ENCODE measurements around the gene ITGA6.

Gene ITGA6

GRCh38 chr2:172437419-172438341 lies 10.3 kb downstream of the ITGA6 start:
- H3K27me3 Mint-ChIP-seq = no peaks in the 10 kb centered on the region
- DNase-seq (ENCODE audit: low spot score in 2 of 2) (no peak), ATAC-seq (replicated peaks; ENCODE audit: extremely low read depth, poor library complexity, severe bottlenecking) (peak; percentile 38)
- H3K4me1 Mint-ChIP-seq = peaks cover 58% of the 10 kb centered on the region
- no peaks in the 10 kb centered on the region for H3K9me3 Mint-ChIP-seq
- H3K36me3 Mint-ChIP-seq (ENCODE audit: insufficient read depth) = peaks cover 7% of the 10 kb centered on the region
- no peak overlapping the region for H3K27ac Mint-ChIP-seq (ENCODE audit: low read depth)
- no peak overlapping the region for H3K4me3 Mint-ChIP-seq

- Mint-ChIP-seq H3K9me3 (no peaks in the 10 kb centered on the region), H3K4me1 (peaks cover 54% of the 10 kb centered on the region), H3K27ac (ENCODE audit: low read depth) (no peak overlapping the region), H3K4me3 (no peak overlapping the region), H3K27me3 (no peaks in the 10 kb centered on the region), H3K36me3 (ENCODE audit: insufficient read depth) (peaks cover 9% of the 10 kb centered on the region)
- ATAC-seq (replicated peaks; ENCODE audit: extremely low read depth, poor library complexity, severe bottlenecking) (no peak), DNase-seq (ENCODE audit: low spot score in 2 of 2) (no peak)
Observed at GRCh38 chr2:172438741-172439508, 11.5 kb downstream of the ITGA6 start.

GRCh38 chr2:172439509-172439860 lies 12.1 kb downstream of the ITGA6 start:
- H3K27me3 Mint-ChIP-seq = no peaks in the 10 kb centered on the region
- H3K4me3 Mint-ChIP-seq = no peak overlapping the region
- ATAC-seq (replicated peaks; ENCODE audit: extremely low read depth, poor library complexity, severe bottlenecking) (no peak), DNase-seq (ENCODE audit: low spot score in 2 of 2) (no peak)
- no peak overlapping the region for H3K27ac Mint-ChIP-seq (ENCODE audit: low read depth)
- H3K4me1 Mint-ChIP-seq = peaks cover 50% of the 10 kb centered on the region
- peaks cover 13% of the 10 kb centered on the region for H3K36me3 Mint-ChIP-seq (ENCODE audit: insufficient read depth)
- H3K9me3 Mint-ChIP-seq = no peaks in the 10 kb centered on the region

GRCh38 chr2:172439911-172440310 lies 12.5 kb downstream of the ITGA6 start:
- Mint-ChIP-seq H3K36me3 (ENCODE audit: insufficient read depth) (peaks cover 12% of the 10 kb centered on the region), H3K4me3 (no peak overlapping the region), H3K4me1 (peaks cover 46% of the 10 kb centered on the region), H3K27ac (ENCODE audit: low read depth) (no peak overlapping the region), H3K27me3 (no peaks in the 10 kb centered on the region), H3K9me3 (no peaks in the 10 kb centered on the region)
- ATAC-seq (replicated peaks; ENCODE audit: extremely low read depth, poor library complexity, severe bottlenecking) (no peak), DNase-seq (ENCODE audit: low spot score in 2 of 2) (no peak)

- Mint-ChIP-seq H3K36me3 (ENCODE audit: insufficient read depth) (peaks cover 12% of the 10 kb centered on the region), H3K4me1 (peaks cover 42% of the 10 kb centered on the region), H3K27me3 (no peaks in the 10 kb centered on the region), H3K27ac (ENCODE audit: low read depth) (no peak overlapping the region), H3K4me3 (peak overlapping the region; percentile 16), H3K9me3 (no peaks in the 10 kb centered on the region)
- DNase-seq (ENCODE audit: low spot score in 2 of 2) (no peak), ATAC-seq (replicated peaks; ENCODE audit: extremely low read depth, poor library complexity, severe bottlenecking) (no peak)
Observed at GRCh38 chr2:172440795-172441194, 13.4 kb downstream of the ITGA6 start.

- DNase-seq (ENCODE audit: low spot score in 2 of 2) = no peak
- Mint-ChIP-seq H3K27ac (ENCODE audit: low read depth) (peak overlapping the region; percentile 17), H3K9me3 (no peaks in the 10 kb centered on the region), H3K4me3 (peak overlapping the region; percentile 50), H3K27me3 (no peaks in the 10 kb centered on the region), H3K36me3 (ENCODE audit: insufficient read depth) (peaks cover 10% of the 10 kb centered on the region), H3K4me1 (peaks cover 38% of the 10 kb centered on the region)
- ATAC-seq (replicated peaks; ENCODE audit: extremely low read depth, poor library complexity, severe bottlenecking) = no peak
Observed at GRCh38 chr2:172442072-172442895, 14.9 kb downstream of the ITGA6 start.

GRCh38 chr2:172445851-172446250 lies 18.5 kb downstream of the ITGA6 start:
- H3K4me3 Mint-ChIP-seq = no peak overlapping the region
- no peaks in the 10 kb centered on the region for H3K9me3 Mint-ChIP-seq
- no peaks in the 10 kb centered on the region for H3K27me3 Mint-ChIP-seq
- no peak overlapping the region for H3K27ac Mint-ChIP-seq (ENCODE audit: low read depth)
- peaks cover 18% of the 10 kb centered on the region for H3K36me3 Mint-ChIP-seq (ENCODE audit: insufficient read depth)
- H3K4me1 Mint-ChIP-seq = peaks cover 60% of the 10 kb centered on the region
- no peak for DNase-seq (ENCODE audit: low spot score in 2 of 2)
- ATAC-seq (replicated peaks; ENCODE audit: extremely low read depth, poor library complexity, severe bottlenecking) = no peak

- Mint-ChIP-seq H3K36me3 (ENCODE audit: insufficient read depth) (peaks cover 16% of the 10 kb centered on the region), H3K4me3 (no peak overlapping the region), H3K27me3 (no peaks in the 10 kb centered on the region), H3K9me3 (no peaks in the 10 kb centered on the region), H3K4me1 (peaks cover 61% of the 10 kb centered on the region), H3K27ac (ENCODE audit: low read depth) (no peak overlapping the region)
- ATAC-seq (replicated peaks; ENCODE audit: extremely low read depth, poor library complexity, severe bottlenecking) (peak; percentile 49), DNase-seq (ENCODE audit: low spot score in 2 of 2) (no peak)
Observed at GRCh38 chr2:172446474-172447063, 19.2 kb downstream of the ITGA6 start.

- H3K4me3 Mint-ChIP-seq = no peak overlapping the region
- H3K27me3 Mint-ChIP-seq = no peaks in the 10 kb centered on the region
- no peak for ATAC-seq (replicated peaks; ENCODE audit: extremely low read depth, poor library complexity, severe bottlenecking)
Observed at GRCh38 chr2:172447811-172448493, 20.6 kb downstream of the ITGA6 start.

GRCh38 chr2:172448544-172449267 lies 21.3 kb downstream of the ITGA6 start:
- DNase-seq (ENCODE audit: low spot score in 2 of 2) (no peak), ATAC-seq (replicated peaks; ENCODE audit: extremely low read depth, poor library complexity, severe bottlenecking) (no peak)
- Mint-ChIP-seq H3K4me3 (no peak overlapping the region), H3K27ac (ENCODE audit: low read depth) (peak overlapping the region; percentile 7), H3K27me3 (no peaks in the 10 kb centered on the region), H3K36me3 (ENCODE audit: insufficient read depth) (peaks cover 18% of the 10 kb centered on the region), H3K9me3 (no peaks in the 10 kb centered on the region), H3K4me1 (peaks cover 54% of the 10 kb centered on the region)

More at GRCh38 chr2:172447811-172448493, 20.6 kb downstream of the ITGA6 start:
- H3K27ac Mint-ChIP-seq (ENCODE audit: low read depth) = no peak overlapping the region
- peaks cover 57% of the 10 kb centered on the region for H3K4me1 Mint-ChIP-seq
- DNase-seq (ENCODE audit: low spot score in 2 of 2) = no peak
- no peaks in the 10 kb centered on the region for H3K9me3 Mint-ChIP-seq
- H3K36me3 Mint-ChIP-seq (ENCODE audit: insufficient read depth) = peaks cover 16% of the 10 kb centered on the region

GRCh38 chr2:172449911-172450550 lies 22.6 kb downstream of the ITGA6 start:
- peaks cover 67% of the 10 kb centered on the region for H3K4me1 Mint-ChIP-seq
- H3K27ac Mint-ChIP-seq (ENCODE audit: low read depth) = no peak overlapping the region
- no peak overlapping the region for H3K4me3 Mint-ChIP-seq
- H3K36me3 Mint-ChIP-seq (ENCODE audit: insufficient read depth) = peaks cover 11% of the 10 kb centered on the region
- H3K9me3 Mint-ChIP-seq = no peaks in the 10 kb centered on the region
- ATAC-seq (replicated peaks; ENCODE audit: extremely low read depth, poor library complexity, severe bottlenecking) = no peak
- no peaks in the 10 kb centered on the region for H3K27me3 Mint-ChIP-seq
- DNase-seq (ENCODE audit: low spot score in 2 of 2) = no peak

Measured in central memory CD8-positive, alpha-beta T cell (primary cell).